HG03460 (cell line): ENCODE results near the gene TNS3.

Experiments used
- ATAC-seq: cut with Tn5 transposase; IDR thresholded peaks from one replicate; pipeline ENCODE4 v1.9.1; 2021; ENCODE audit not compliant: unreplicated experiment

Gene TNS3

DNA sequence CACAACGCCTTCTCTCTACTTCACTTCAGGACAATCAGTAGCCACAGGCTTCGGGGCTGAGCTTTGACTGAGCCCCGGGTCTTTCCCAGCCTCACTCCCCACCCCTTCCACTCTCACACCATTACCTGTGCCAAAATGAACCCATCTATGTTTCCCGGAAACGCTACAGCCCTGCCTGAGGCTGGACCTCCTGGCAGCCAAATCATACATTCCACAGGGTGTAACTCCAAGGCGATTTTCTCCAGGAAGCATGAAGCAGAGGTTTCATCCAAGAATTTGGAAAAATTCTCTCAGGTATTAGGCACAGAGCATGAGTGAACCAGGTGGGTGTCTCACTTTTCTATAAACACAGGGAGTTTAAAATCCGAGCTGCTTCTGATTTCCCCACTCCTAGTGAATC lies 286.3 kb downstream of the TNS3 start:
- no peak for ATAC-seq

DNA sequence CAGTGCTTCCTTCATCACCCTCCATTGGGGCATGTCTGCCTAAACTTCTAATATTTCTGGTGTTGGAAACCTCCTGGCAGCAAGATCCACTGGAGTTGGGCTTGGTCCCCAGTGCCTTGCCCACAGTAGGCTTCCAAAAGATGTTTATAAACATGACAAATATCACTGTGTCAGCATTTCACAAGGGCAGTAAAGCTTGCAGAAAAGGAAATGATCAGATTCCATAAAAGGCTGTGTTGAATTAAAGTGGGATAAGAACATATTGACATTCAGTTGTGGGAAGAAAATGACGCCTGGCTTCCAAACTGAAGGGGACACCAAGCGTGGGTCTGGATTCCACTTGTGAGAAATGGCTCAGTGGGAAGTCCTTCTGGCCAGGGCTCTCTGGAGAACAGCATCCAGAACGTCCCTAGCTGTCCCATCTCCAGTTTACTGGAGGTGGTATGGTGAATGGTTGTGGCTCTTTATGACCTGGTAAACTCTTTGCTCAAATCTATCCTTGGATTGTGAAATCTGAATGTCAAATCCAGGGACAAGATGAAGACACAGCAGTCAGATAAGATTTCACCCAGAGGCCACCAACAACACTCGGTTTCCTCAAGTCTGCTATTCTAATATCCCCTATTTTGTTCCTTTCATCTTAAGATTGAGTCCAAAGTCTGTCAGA lies 287.2 kb downstream of the TNS3 start:
- ATAC-seq, result no peak

DNA sequence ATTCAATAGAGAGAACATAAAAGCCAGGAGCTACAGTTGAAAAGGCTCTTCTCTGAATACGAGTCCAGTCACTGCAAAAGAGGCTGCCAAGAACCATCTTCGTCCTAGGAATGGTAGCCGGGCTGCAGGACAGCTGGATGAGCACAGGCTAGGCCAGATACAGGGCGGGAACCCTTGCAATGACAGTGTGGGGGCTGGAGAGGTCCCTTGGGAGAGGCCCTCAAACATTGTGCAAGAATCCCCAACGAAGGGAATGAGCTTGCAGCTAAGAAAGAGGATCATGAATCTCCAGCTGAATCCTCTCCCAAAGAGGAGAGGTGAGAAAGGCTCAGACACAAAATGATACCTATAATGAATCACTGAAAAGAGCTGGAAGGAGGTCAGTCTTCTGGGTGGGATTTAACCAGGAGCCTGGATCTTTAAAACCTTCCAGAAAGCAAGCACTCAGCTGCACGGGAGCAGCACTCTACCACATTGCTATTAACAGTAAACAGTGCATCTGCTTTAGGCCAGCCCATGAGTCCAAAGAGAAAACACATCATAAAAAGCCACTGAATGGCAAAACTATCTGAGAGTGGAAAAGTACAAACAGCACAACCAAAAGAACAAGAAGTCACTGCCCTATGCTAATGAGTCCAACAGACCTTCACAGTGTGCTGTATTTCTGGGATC lies 287.9 kb downstream of the TNS3 start:
- no peak for ATAC-seq

DNA sequence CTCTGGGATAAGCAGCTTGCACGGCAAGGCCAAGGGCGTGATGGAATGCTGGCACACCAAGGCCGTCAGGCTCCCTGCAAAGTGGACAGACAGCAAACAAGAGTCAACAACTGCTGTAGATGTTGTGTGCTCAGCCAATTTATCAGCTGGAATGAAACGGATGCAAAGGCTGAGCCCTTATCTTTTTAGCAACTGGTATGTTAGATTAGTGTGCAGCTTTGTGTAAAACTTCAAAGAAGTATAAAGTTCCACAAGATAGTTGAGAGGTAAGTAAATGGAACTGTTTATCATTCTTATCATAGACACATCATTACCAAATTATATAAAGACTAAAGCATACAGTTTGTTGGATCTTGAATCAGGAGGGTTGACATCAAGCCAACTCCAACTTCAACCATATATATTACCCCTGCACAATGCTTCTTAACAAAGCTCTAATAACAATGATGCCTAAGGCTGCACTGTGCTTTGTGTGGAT lies 289.0 kb downstream of the TNS3 start:
- ATAC-seq, result no peak

DNA sequence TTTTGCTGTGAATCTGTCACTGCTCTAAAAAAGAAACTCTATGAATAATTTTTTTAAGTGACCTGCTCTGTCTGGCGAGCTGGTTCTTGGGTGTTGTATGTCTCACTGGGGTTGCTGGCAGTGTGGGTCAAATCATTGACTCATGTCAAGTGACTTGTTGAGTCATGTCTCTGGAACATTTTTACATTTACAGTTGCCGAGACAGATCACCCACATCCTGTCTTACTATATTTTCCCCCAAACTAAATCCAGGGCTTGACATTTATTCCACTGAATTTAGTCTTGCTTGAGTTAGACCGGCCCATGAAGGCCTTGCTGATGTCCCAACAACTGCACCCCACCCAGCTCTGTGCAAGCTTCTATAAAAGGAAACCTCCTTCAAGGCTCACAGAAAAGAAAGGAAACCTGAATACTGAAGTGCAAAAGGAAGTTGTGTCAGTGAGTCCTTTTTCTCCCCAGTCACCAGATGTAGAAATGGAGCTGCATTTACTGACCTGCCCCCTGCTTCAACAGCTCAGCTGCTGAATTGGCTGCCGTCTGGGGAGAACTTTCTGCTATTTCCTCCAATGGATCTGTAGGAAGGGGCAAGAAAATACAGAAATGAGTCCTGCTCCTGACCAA lies 290.3 kb downstream of the TNS3 start:
- ATAC-seq, result peak; percentile 90

DNA sequence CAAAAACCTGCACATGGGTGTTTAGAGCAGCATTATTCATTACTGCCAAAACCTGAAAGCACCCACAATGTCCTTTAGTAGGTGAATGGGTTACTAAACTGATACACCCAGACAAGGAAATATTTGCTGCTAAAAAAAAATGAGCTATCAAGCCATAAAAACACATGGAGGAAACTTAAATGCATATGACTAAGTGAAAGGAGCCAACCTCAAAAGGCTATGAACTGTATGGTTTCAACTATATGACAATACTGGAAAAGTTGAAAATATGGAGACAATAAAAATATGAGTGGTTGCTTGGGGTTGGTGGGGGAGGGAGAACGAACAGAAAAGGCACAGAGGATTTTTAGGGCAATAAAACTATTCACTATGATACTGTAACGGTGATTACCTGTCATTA lies 291.0 kb downstream of the TNS3 start:
- no peak for ATAC-seq

DNA sequence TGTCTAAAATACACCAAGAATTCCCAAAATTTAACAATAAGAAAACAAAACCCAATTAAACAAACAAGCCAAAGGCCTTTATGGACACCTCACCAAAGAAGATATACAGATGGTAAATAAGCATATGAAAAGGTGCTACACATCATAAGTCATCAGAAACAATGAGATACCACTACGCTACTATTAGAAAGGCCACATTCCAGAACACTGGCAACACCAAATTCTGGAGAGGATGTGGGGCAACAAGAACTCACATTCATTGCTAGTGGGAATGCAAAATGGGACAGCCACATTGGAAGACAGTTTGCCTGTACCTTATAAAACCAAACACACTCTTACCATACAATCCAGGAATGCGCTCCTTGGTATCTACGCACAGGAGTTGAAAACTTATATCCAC lies 291.4 kb downstream of the TNS3 start:
- ATAC-seq, result no peak

DNA sequence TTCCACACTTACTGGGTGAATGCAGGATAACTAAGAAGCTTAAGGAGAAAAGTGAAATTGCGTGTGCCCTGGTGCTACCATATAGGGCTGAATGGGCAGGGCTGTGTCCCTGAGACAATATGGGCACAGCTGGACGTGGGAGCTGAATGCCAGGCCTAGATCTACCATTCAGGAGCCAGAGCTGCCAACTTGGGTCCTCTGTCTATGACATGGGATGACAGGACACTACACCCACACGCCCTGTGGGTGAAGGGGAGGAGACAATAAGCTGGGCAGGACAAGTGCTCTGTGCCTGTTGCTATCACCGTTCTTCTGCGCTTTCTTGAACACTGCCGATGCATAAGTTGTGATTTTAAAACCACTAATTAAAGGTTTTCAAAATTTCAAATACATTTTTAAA lies 293.9 kb downstream of the TNS3 start:
- ATAC-seq, result no peak

DNA sequence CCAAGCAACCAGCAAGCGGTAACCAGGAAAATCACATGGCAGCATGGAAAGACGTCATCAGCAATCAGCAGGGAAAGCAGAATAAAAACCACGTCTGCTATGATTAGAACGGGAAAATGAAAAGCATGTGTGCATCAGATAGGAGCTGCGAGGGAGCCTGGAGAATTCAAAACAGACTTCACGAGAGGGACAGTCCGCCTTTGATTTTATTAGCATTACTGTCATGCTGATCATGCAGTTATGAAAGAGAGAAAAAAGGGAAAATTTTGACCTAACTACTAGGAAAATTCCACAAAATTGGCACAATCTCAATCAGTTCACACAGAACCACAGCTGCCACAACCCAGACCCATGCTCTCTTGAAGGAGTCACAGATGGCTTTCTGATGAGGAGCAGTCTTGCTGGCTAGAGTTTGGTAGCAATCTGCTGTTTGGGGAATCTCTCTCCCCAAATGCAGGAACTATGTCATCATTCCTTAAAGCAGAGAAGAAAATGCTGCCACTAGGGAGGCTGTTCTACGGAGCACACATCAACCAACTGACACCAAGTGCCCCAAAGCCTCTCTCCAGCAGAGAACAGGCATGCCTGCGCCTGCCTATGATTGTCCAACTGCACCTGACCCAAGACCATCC lies 295.9 kb downstream of the TNS3 start:
- ATAC-seq, result no peak

DNA sequence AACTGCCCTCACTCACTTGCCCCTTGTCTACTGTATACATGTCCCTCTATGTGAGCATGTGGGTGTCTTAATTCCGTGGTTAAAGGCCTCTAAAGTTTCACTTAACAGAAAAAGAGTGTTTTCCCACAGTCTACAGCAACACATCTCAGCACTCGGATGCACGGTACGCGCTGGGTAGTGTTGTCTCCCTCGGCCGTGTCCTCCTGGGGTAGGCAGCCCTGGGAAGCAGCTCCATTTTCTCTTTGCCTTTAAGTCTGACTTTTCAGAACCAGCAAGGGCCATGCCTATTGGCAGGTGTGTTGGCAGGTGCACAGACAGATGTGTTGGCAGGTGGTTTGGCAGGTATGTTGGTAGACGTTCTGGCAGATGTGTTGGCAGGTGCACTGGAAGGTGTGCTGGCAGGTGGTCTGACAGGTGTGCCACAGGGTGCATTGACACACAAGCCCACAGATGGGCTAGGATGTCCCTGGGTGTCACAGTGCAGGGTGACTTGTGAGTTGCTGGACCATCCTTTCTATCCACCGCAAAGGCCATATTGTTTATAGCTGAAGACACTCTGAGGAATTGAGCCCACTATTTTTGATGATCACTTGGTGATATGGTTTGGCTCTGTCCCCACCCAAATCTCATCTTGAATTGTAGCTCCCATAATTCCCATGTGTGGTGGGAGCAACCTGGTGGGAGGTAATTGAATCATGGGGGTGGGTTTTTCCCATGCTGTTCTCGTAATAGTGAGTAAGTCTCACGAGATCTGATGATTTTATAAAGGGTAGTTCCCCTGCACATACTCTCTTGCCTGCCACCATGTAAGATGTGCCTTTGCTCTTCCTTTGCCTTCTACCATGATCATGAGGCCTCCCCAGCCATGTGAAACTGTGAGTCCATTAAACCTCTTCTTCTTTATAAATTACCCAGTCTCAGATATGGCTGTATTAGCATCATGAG lies 296.9 kb downstream of the TNS3 start:
- ATAC-seq, result no peak

DNA sequence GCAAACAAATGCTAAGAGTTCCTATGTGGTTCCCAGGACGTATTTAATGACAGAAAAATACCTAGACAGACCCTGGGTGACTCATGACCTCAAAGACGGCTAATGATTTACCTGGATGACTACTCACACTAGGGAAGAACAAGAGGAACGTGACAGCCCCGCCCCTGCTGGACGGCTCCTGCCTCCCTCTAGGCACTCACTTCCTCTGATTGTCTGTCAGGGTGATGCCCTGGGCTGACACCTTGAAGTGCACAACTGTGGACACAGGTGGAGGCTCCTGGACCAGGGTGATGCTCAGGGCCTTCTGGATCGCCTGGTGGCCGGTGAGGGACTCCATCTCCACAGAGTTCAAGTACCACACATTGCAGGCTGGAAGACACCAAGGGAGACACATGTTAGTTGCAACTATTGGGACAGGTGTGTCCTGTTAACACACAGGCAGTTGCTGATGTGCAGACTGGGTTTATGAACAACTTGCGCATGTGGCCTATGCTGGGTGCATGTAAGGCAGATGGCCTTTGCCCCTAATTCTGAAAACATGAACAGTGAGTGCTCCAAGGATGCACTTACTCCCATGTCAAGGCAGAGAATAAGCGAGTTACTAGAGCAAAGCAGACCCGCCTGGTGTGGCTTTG lies 298.3 kb downstream of the TNS3 start:
- no peak for ATAC-seq

DNA sequence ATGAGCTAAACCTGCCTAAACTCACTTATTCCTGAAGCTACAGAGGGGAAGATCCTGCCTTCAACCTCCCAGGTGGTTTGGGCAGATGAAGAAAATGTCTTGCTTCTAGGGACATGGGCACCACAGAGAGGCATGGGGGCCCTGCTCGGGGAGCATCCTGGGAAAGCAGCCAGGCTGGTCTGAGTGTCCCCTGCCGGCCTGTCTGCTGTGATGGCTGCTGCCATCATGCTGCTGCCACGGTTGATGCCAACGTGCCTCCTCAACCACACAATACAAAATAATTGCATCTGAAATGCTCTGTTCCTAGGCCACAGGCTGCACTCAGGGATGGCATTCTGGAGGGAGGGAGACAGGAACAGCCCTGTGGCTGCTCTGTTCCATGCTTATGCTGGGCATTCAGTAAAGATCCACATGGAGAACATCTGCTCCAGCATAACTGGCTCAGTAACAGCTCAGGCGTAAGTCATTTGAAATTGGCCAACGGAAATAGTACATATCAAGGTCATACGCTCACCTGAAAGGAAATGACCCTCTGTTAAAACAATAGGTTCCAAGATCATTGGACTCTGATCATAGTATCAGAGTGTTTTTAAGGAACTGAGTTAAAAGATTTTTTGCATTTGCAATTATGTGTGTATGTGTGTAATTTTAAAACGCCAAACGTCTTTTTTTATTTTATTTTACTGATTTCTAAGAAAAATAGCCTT lies 299.0 kb downstream of the TNS3 start:
- ATAC-seq, result no peak

DNA sequence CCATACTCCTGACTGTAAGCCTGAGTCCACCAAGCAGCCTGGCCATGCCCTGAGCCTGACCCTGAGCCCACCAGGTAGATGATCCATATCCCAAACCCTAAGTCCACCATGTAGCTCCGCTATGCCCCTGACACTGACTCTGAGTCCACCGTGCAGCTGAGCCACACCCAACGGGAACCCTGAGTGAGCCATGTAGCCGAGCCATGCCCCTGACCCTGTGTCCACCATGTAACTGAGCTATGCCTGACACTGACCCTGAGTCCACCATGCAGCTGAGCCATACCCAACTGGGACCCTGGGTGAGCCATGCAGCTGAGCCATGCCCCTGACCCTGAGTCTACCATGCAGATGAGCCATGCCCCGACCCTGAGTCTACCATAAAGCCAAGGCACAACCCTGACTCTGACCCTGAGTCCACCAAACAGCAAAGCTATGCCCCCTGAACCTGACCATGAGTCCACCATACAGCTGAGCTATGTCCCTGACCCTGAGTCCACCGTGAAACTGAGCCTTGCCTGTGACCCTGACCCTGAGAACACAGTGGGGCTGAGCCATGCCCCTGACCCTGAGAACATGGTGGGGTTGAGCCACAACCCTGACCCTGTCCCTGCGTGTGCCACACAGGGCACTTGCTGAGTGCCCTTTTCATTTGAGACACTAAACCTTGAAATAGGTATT lies 299.8 kb downstream of the TNS3 start:
- no peak for ATAC-seq

DNA sequence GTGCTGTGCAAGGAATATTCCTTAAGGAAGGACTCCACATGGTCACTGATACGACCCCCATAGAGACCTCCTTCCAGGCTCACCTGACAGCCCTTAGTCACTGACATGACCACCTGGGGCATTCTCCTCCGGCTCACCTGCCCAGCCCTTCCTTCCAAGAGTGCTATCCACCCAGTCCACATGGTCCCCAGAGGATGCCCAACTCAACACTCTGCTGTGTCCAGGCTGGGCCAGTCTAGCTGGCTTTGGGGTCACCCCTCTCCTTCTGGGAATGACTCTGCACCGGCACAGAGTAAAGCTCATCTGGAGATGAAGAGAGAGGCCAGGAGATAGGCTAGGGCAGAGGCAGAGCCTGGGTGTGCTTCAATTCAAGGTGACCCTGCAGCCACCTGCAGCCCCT lies 300.8 kb downstream of the TNS3 start:
- ATAC-seq, result no peak

DNA sequence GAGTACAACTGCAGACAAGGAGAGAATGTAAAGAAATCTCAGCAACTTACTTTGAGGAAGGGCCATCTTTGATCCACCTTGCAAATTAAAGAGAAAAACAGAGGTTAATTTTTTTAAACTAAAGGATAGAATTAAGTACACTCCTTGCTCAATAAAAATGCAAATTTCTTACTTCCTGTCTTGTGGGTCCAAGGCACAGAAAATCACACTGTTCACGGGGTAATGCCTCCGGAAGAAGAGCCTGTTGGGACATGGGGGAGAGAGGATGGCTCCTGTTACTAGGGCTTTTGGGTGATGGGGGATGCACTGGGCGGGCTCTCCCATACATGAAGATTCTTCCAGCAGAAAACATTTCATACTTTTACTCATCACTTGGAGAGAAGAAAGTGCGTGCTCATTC lies 301.8 kb downstream of the TNS3 start:
- no peak for ATAC-seq

DNA sequence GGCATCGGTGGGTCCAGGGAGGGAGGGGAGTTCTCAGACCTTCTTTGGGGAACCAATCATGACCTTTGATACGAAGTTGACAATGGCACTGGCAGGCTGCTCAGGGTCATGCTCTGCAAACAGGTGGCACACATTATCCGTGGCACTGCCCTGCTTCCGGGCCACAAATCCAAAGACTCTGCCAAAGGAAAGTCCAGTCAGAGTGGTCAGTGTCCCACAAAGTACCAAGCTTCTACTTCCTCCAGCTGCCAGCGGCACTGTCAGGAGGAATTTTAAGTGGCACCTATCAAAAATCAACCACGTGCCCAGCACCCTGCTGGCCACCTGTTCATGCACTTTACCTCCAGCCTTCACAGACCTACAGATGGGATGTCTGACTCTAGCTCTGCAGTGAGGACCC lies 303.9 kb downstream of the TNS3 start:
- ATAC-seq, result no peak

DNA sequence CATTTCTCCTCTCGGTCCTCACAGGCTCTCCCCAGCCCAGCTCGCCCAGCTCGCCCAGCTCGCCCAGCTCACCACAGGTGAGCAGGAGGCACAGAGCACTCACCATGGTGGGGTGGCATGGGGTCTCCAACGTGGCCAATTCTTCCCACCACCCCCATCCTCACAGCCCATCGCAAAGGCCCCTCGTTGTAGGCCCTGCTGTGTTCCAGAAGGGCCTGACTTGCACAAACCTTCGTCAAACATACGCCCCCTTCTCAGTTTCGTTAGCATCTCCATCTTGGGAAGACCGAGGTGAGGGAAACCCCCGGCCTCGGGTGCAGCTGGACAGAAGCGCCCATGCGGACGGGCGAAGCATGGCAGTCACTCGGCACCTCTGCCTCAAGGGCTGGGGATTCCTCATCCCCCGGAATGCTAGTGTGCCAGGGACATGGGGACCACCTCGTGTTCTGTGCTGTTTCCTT lies 304.6 kb downstream of the TNS3 start:
- no peak for ATAC-seq

DNA sequence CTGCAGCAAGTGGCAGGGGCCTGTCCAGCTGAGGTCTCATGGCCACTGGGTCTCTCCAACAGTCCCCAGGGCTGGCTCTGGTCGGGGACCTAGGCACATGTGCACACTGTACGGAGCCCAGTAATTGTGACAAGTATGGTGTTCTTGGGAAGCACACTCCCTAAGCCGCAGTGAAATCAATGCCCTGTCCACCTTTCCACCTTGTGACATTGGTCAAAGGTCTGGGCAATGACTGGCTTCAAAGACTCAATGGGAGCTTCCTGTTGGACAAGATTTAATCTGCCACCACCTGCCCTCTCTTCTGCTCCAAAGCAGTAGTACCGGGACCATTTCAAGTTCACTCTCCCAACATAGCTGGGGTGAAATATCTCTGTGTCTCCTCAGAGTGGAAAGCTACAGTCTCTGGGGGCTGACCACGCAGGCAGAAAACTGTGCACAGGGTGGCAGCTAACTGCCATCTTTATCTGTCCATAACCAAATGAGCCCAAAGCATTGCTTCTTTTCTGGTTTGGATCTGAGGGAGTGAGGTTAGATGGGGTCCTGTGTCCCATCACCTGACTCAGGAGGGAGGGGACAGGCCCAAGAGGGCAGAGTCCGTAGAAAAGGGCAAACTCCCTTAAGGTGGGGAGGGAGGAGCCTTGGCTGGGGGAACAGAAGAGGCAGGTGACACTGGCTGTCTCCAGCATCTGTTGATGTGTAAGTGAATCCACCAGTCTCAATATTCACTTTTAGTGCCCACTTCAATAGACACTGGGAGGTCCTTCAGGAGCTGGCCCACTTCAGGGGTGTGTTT lies 307.7 kb downstream of the TNS3 start:
- ATAC-seq, result no peak
